GM12864 (cell line): ENCODE measurements around the gene GPC5.
"Not testable (repeated sequence)": the region's sequence is repeated elsewhere in the genome, so short reads cannot be mapped to it uniquely, and the experiment has no call there.

ENCODE experiments used
- DNase-seq: peaks from one replicate; pipeline ENCODE4 v3.0.0-alpha.2; 2011; ENCODE audit warnings: low read depth
- H3K4me3 ChIP-seq: 2 replicates; pipeline ENCODE4 v1.5.1; 2011; ENCODE audit warnings: mild to moderate bottlenecking, low read depth, low read length, control low read depth
- TF ChIP-seq, protein P1 (sequence below): IDR thresholded peaks from 2 replicates; pipeline ENCODE4 v1.5.1; 2011; ENCODE audit warnings: low read depth, mild to moderate bottlenecking, moderate library complexity, low read length, control low read depth, inconsistent platforms; ENCODE audit errors: missing control alignments

The GPC5 gene

DNA sequence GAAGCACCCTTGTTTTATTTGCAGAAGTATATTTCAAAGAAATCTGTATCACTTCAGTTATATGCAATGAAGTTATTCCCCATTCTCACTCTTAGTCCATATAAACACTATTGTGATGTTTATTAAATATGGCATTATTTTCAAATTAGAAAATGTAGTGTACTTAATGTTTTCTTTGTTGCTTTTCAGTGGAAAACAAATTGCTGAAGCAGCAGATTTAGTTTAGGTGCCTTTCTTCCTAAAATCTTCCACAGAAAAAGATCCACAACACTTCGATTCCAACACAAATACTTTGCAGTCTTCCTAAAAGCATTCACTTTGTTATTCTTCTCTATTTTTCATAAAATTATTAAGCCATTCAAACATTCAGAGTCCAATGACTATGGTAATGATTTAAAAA lies 1336.1 kb downstream of the GPC5 start:
- DNase-seq, result no peak
- TF ChIP-seq, protein P1, sequence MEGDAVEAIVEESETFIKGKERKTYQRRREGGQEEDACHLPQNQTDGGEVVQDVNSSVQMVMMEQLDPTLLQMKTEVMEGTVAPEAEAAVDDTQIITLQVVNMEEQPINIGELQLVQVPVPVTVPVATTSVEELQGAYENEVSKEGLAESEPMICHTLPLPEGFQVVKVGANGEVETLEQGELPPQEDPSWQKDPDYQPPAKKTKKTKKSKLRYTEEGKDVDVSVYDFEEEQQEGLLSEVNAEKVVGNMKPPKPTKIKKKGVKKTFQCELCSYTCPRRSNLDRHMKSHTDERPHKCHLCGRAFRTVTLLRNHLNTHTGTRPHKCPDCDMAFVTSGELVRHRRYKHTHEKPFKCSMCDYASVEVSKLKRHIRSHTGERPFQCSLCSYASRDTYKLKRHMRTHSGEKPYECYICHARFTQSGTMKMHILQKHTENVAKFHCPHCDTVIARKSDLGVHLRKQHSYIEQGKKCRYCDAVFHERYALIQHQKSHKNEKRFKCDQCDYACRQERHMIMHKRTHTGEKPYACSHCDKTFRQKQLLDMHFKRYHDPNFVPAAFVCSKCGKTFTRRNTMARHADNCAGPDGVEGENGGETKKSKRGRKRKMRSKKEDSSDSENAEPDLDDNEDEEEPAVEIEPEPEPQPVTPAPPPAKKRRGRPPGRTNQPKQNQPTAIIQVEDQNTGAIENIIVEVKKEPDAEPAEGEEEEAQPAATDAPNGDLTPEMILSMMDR, result no peak
- no peak overlapping the region for H3K4me3 ChIP-seq

DNA sequence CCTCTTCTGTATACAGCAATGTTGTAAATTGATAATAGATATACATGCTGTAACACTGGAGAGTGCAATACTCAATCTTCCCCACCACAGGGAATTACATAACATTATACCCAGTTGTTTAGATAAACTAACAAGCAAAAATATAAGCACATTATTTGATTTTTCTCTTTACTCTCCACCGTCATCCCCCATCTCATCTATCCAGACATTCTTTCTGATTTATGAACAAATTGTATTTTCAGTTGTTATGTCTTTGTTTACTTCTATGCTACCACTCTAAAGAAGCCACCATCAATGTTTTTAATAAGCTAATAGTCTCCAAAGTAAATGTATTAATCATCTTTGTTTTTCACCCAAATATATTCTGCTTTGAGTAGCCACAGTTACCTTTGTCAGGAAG lies 1337.5 kb downstream of the GPC5 start:
- no peak overlapping the region for H3K4me3 ChIP-seq
- TF ChIP-seq, protein P1, result no peak
- DNase-seq, result no peak

DNA sequence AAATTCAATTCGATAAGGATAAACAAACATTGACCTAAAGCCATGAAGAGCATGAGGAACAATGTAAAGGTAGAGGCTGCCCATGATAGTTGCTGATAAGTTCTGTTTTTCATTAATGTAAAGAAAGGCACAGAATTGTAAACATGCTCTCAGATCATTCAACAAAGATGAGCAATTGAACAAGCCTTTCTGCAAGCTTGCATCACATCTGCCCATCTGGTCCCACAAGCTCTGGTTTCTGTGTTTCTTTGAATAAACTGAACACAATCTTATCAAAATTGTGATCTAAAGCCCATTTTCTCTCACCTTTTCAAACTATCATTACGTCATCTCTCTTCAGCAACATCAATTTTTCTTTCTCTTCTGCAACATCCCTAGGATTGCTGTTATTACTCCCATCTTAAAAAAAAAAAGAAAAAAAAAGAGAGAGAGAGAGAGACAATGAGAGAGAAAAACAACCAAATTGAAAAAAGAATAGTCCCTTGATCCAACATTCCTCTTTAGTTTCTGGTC lies 1340.9 kb downstream of the GPC5 start:
- TF ChIP-seq, protein P1, result no peak
- DNase-seq, result no peak
- H3K4me3 ChIP-seq, result no peak overlapping the region

DNA sequence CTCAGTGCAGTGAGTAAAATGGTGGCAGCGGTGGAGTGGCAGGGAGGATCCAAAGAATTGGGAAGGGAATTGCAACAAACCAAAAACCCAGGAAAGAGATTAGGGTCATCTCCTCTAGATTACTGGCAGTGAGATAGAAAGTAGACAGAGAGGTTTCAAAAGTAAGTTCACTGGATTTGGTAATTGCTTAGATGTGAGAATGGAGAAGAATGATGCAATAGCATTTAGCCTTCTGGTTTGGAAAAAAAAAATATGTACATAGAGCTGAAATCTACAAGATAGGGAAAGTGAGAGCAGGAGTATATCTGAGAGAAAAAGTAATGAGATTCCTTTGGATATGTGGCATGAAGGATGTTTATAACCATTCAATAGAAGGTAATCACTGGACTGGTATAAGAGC lies 1345.6 kb downstream of the GPC5 start:
- H3K4me3 ChIP-seq, result no peak overlapping the region
- no peak for DNase-seq
- TF ChIP-seq, protein P1, result no peak

DNA sequence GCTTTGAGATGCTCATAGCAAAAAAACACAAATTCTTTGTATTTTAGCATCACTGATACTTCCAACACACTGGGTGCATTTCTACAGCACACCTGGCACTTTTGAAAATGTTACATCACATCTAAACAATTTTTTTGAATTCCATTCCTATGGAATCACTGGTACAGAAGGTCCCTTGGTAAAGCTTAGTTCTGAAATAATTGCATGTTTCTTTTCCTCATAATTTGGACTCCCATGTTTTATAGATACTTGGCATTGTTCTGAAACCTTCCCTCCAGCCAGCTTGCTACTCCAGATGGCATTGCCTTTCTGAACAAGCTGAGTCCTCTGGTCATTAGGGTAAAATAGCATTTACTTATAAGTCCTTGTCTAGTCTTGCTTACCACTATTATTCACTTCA lies 1346.8 kb downstream of the GPC5 start:
- TF ChIP-seq, protein P1, result no peak
- H3K4me3 ChIP-seq, result no peak overlapping the region
- no peak for DNase-seq

DNA sequence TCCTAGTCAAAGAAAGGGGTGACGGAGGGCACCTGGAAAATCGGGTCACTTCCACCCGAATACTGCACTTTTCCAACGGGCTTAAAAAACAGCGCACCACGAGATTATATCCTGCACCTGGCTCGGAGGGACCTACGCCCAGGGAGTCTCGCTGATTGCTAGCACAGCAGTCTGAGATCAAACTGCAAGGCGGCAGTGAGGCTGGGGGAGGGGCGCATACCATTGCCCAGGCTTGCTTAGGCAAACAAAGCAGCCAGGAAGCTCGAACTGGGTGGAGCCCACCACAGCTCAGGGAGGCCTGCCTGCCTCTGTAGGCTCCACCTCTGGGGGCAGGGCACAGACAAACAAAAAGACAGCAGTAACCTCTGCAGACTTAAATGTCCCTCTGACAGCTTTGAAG lies 1354.3 kb downstream of the GPC5 start:
- not testable (repeated sequence) for H3K4me3 ChIP-seq, DNase-seq

DNA sequence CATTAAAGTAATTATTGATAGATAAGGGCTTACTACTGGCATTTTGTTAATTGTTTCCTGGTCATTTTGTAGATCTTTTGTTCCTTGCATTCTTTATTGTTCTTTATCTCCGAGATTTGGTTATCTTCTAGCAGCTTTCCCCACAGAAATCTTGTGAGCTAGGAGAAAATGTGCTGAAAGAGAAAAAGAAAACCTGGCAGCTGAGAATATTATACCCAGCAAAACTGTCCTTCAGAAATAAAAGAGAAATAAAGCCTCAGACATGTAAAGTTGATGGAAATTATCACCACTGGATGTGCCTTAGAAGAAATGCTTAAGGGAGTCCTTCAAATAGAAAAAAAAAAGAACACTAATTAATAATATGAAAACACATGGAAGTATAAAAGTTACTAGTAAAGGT lies 1363.3 kb downstream of the GPC5 start:
- no peak overlapping the region for H3K4me3 ChIP-seq
- DNase-seq, result no peak
- TF ChIP-seq, protein P1, result no peak

DNA sequence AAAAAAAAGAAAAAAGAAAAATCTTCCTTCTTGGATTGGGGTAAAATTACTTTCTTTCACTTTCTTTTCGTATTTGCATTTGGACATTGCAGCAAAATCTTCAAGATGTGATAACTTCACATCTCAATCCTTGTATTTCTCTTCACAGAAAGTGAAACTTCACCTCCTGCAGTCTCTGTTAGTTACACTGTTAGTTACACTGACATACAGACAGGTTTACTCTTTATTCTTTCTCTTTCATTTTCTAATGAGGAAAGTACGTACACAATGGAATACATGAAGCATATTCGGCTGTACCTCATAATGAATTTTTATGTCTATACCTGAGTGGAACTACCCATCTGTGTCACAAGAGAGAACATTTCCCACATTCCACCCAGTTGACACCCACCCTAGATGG lies 1369.0 kb downstream of the GPC5 start:
- H3K4me3 ChIP-seq, result no peak overlapping the region
- no peak for DNase-seq
- TF ChIP-seq, protein P1, result no peak
